22Rv1 (cell line): ENCODE data around the gene EIF4A2.

ENCODE experiments used
- ZFX ChIP-seq: fragments of 450-650 bp; IDR thresholded peaks from 2 replicates; pipeline ENCODE4 v1.6.1; 2017; ENCODE audit warnings: antibody characterized with exemption, borderline replicate concordance
- TF ChIP-seq, protein P1 (sequence below): fragments of 450-650 bp; IDR thresholded peaks from 2 replicates; pipeline ENCODE4 v1.5.1; 2017; ENCODE audit warnings: mild to moderate bottlenecking

DNA sequence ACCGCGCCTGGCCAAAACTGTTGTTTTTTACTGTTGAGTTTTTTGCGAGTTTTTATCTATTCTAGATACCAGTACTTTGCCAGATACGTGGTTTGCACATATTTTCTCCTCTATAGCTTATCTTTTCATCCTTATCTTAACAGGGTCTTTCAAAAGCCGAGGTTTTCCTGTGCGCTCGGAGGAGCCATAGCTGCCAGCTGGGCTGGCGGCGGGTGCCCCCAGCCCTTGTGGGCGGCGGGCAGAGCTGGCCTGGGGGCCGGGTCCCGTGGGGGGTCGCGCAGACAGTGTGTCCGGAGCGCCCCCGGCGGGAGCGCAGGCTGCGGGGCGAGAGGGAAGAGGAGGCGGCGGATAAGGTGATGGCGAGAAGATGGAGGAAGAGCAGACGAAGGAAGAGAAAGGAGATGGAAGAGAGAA lies 11.1 kb upstream of the EIF4A2 start:
- TF ChIP-seq, protein P1, sequence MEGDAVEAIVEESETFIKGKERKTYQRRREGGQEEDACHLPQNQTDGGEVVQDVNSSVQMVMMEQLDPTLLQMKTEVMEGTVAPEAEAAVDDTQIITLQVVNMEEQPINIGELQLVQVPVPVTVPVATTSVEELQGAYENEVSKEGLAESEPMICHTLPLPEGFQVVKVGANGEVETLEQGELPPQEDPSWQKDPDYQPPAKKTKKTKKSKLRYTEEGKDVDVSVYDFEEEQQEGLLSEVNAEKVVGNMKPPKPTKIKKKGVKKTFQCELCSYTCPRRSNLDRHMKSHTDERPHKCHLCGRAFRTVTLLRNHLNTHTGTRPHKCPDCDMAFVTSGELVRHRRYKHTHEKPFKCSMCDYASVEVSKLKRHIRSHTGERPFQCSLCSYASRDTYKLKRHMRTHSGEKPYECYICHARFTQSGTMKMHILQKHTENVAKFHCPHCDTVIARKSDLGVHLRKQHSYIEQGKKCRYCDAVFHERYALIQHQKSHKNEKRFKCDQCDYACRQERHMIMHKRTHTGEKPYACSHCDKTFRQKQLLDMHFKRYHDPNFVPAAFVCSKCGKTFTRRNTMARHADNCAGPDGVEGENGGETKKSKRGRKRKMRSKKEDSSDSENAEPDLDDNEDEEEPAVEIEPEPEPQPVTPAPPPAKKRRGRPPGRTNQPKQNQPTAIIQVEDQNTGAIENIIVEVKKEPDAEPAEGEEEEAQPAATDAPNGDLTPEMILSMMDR = no peak
- no peak for TF ChIP-seq ZFX
